Neuronal stem cell (in vitro differentiated cells): ENCODE results near the gene HS1BP3.

ENCODE experiments used
- DNase-seq: peaks from one replicate; pipeline ENCODE4 v3.0.0-alpha.2; 2013; ENCODE audit warnings: low spot score
- H2AFZ ChIP-seq: one replicate; pipeline ENCODE4 v1.6.1; 2013; ENCODE audit warnings: mild to moderate bottlenecking, low read length, inconsistent platforms
- H2AK5ac ChIP-seq: 2 replicates; pipeline ENCODE4 v1.6.1; 2013; ENCODE audit warnings: low read depth, mild to moderate bottlenecking, inconsistent platforms, low read length, moderate library complexity, mixed read lengths
- H2BK120ac ChIP-seq: 2 replicates; pipeline ENCODE4 v1.6.1; 2013; ENCODE audit warnings: low read depth, mild to moderate bottlenecking, inconsistent platforms, low read length, moderate library complexity, mixed read lengths
- H2BK12ac ChIP-seq: one replicate; pipeline ENCODE4 v1.6.1; 2013; ENCODE audit warnings: low read length, inconsistent platforms
- H2BK15ac ChIP-seq: 2 replicates; pipeline ENCODE4 v1.6.1; 2013; ENCODE audit warnings: mild to moderate bottlenecking, low read length, inconsistent platforms, mixed read lengths
- H2BK5ac ChIP-seq: one replicate; pipeline ENCODE4 v1.6.1; 2013; ENCODE audit warnings: inconsistent platforms, mild to moderate bottlenecking, low read length, moderate library complexity
- H3K14ac ChIP-seq: one replicate; pipeline ENCODE4 v1.6.1; 2013; ENCODE audit warnings: low read length, inconsistent platforms
- H3K18ac ChIP-seq: 2 replicates; pipeline ENCODE4 v1.6.1; 2013; ENCODE audit warnings: low read length, inconsistent platforms
- H3K23ac ChIP-seq: 2 replicates; pipeline ENCODE4 v1.6.1; 2013; ENCODE audit warnings: low read depth, mild to moderate bottlenecking, mixed read lengths, low read length, inconsistent platforms; ENCODE audit not compliant: poor library complexity
- H3K27ac ChIP-seq: replicated peaks from 3 replicates; pipeline ENCODE4 v1.5.1; 2013; ENCODE audit warnings: low read length, inconsistent platforms
- H3K27me3 ChIP-seq, 3 experiments: 2 replicates each; pipeline ENCODE4 v1.6.1; 2013; ENCODE audit warnings: low read length in 3 of 3, mild to moderate bottlenecking in 2 of 3, inconsistent platforms in 1 of 3, low read depth in 1 of 3, mixed read lengths in 1 of 3, moderate library complexity in 1 of 3; ENCODE audit not compliant: control insufficient read depth in 3 of 3, insufficient read depth in 3 of 3
- H3K36me3 ChIP-seq, 2 donors: replicated peaks in 1 of 2; 2 replicates each; pipeline ENCODE4 v1.6.1; 2013; ENCODE audit warnings: low read length in 2 of 2; ENCODE audit not compliant: control insufficient read depth in 2 of 2, insufficient read depth in 2 of 2
- H3K4ac ChIP-seq: 2 replicates; pipeline ENCODE4 v1.6.1; 2013; ENCODE audit warnings: inconsistent platforms, mild to moderate bottlenecking, low read length, moderate library complexity
- H3K4me1 ChIP-seq, 2 donors: 1 replicate in 1 of 2; 2 replicates in 1 of 2; pipeline ENCODE4 v1.6.1; 2013; ENCODE audit warnings: low read length in 2 of 2, low read depth in 1 of 2; ENCODE audit not compliant: control insufficient read depth in 2 of 2, insufficient read depth in 1 of 2
- H3K4me2 ChIP-seq: one replicate; pipeline ENCODE4 v1.6.1; 2013; ENCODE audit warnings: mild to moderate bottlenecking, low read length, inconsistent platforms; ENCODE audit not compliant: insufficient read depth, poor library complexity, severe bottlenecking
- H3K4me3 ChIP-seq, 2 donors: 2 replicates each; pipeline ENCODE4 v1.5.1; 2013; ENCODE audit warnings: low read length in 2 of 2, mild to moderate bottlenecking in 2 of 2, inconsistent platforms in 1 of 2, moderate library complexity in 1 of 2
- H3K79me1 ChIP-seq: one replicate; pipeline ENCODE4 v1.6.1; 2013; ENCODE audit warnings: low read depth, mild to moderate bottlenecking, inconsistent platforms, low read length, moderate library complexity
- H3K9ac ChIP-seq: one replicate; pipeline ENCODE4 v1.6.1; 2013; ENCODE audit warnings: mild to moderate bottlenecking, low read depth, low read length, inconsistent platforms; ENCODE audit not compliant: poor library complexity
- H3K9me3 ChIP-seq, 2 donors: replicated peaks in 1 of 2; 2 replicates each; pipeline versions ENCODE3 to v1.6.1; 2013; ENCODE audit warnings: low read length in 2 of 2, mild to moderate bottlenecking in 2 of 2, inconsistent platforms in 1 of 2, low read depth in 1 of 2, mixed read lengths in 1 of 2, moderate library complexity in 1 of 2; ENCODE audit not compliant: control insufficient read depth in 2 of 2, insufficient read depth in 1 of 2
- H4K8ac ChIP-seq: one replicate; pipeline ENCODE4 v1.6.1; 2013; ENCODE audit warnings: low read depth, mild to moderate bottlenecking, inconsistent platforms, low read length, moderate library complexity
- H4K91ac ChIP-seq: one replicate; pipeline ENCODE4 v1.6.1; 2013; ENCODE audit warnings: low read length, low read depth, mild to moderate bottlenecking, inconsistent platforms; ENCODE audit not compliant: poor library complexity
- WGBS, 2 donors: extraction: QIAGEN DNeasy Blood & Tissue Kit; methylation state at CpG; one replicate each; pipeline ENCODE4 v1.1.7; 2013; ENCODE audit warnings: missing lambda C conversion rate in 2 of 2, mixed read lengths in 1 of 2; ENCODE audit not compliant: insufficient read length in 2 of 2, insufficient replicate concordance in 1 of 2; ENCODE audit errors: extremely low coverage in 2 of 2; 5-methylcytosine and 5-hydroxymethylcytosine counted together

HS1BP3 gene

GRCh38 chr2:20625491-20626391, 25.2 kb downstream of the HS1BP3 start:
- Histone ChIP-seq H2BK120ac (peak overlapping the region; percentile 26), H2AK5ac (peak overlapping the region; percentile 2), H3K4ac (no peak overlapping the region), H4K8ac (no peak overlapping the region), H2AFZ (no peak overlapping the region), H2BK5ac (peak overlapping the region; percentile 61), H3K4me1 (peaks cover 0 to 13% of the 10 kb centered on the region in 2 donors), H3K9me3 (no peaks in the 10 kb centered on the region), H3K14ac (no peak overlapping the region), H3K36me3 (peaks cover 3 to 18% of the 10 kb centered on the region in 2 donors), H3K9ac (no peak overlapping the region), H4K91ac (no peak overlapping the region), H3K27me3 (no peaks in the 10 kb centered on the region), H2BK15ac (peak overlapping the region; percentile 24), H3K4me2 (no peak overlapping the region), H3K18ac (peak overlapping the region; percentile 41), H3K4me3 (no peak overlapping the region), H3K23ac (no peak overlapping the region), H2BK12ac (no peak overlapping the region), H3K27ac (no peak overlapping the region), H3K79me1 (no peaks in the 10 kb centered on the region)
- WGBS, 2 donors, result no CpG with 5 or more reads among the region's 19 CpGs
- no peak for DNase-seq

- Histone ChIP-seq H2BK5ac (no peak overlapping the region), H2AK5ac (no peak overlapping the region), H3K14ac (no peak overlapping the region), H3K4ac (no peak overlapping the region), H3K4me1 (peaks cover 0 to 13% of the 10 kb centered on the region in 2 donors), H3K9me3 (no peaks in the 10 kb centered on the region), H3K4me2 (no peak overlapping the region), H2BK15ac (no peak overlapping the region), H2AFZ (no peak overlapping the region), H2BK120ac (no peak overlapping the region), H3K4me3 (no peak overlapping the region), H3K18ac (peak overlapping the region; percentile 39), H3K9ac (no peak overlapping the region), H3K36me3 (peaks cover 3 to 23% of the 10 kb centered on the region in 2 donors), H3K27ac (no peak overlapping the region), H2BK12ac (no peak overlapping the region), H3K23ac (no peak overlapping the region), H4K8ac (no peak overlapping the region), H4K91ac (no peak overlapping the region), H3K79me1 (no peaks in the 10 kb centered on the region), H3K27me3 (no peaks in the 10 kb centered on the region)
- DNase-seq, result no peak
- no CpG with 5 or more reads among the region's 11 CpGs for WGBS, 2 donors
Measured at GRCh38 chr2:20624884-20625485, 25.9 kb downstream of the HS1BP3 start.

GRCh38 chr2:20624156-20624883, 26.6 kb downstream of the HS1BP3 start:
- H3K79me1 ChIP-seq, result no peaks in the 10 kb centered on the region
- H2BK5ac ChIP-seq, result no peak overlapping the region
- no peak overlapping the region for H2BK15ac ChIP-seq
- H3K18ac ChIP-seq, result peak overlapping the region; percentile 39
- H3K4ac ChIP-seq, result no peak overlapping the region
- peaks cover 0 to 13% of the 10 kb centered on the region in 2 donors for H3K4me1 ChIP-seq
- no peak overlapping the region for H2BK120ac ChIP-seq
- no peak overlapping the region for H4K8ac ChIP-seq
- no peak overlapping the region for H3K4me3 ChIP-seq
- no peak overlapping the region for H3K27ac ChIP-seq
- no peak for DNase-seq
- H2AFZ ChIP-seq, result no peak overlapping the region
- H3K27me3 ChIP-seq, result no peaks in the 10 kb centered on the region
- H4K91ac ChIP-seq, result no peak overlapping the region
- H3K36me3 ChIP-seq, result peaks cover 3 to 23% of the 10 kb centered on the region in 2 donors
- H2BK12ac ChIP-seq, result no peak overlapping the region
- no CpG with 5 or more reads among the region's 20 CpGs for WGBS, 2 donors
- no peak overlapping the region for H3K23ac ChIP-seq
- no peaks in the 10 kb centered on the region for H3K9me3 ChIP-seq
- H3K14ac ChIP-seq, result no peak overlapping the region
- no peak overlapping the region for H3K9ac ChIP-seq
- H2AK5ac ChIP-seq, result no peak overlapping the region
- H3K4me2 ChIP-seq, result no peak overlapping the region

GRCh38 chr2:20623741-20624155, 27.1 kb downstream of the HS1BP3 start:
- no peak overlapping the region for H3K14ac ChIP-seq
- no CpG with 5 or more reads among the region's 7 CpGs for whole genome bisulfite sequencing, 2 donors

More at GRCh38 chr2:20623741-20624155, 27.1 kb downstream of the HS1BP3 start:
- Histone ChIP-seq H2AFZ (no peak overlapping the region), H3K18ac (no peak overlapping the region), H4K8ac (no peak overlapping the region), H3K4ac (no peak overlapping the region), H4K91ac (no peak overlapping the region), H3K9me3 (no peaks in the 10 kb centered on the region), H2BK120ac (no peak overlapping the region), H3K27me3 (no peaks in the 10 kb centered on the region), H2BK5ac (no peak overlapping the region), H3K4me2 (no peak overlapping the region), H3K9ac (no peak overlapping the region), H2BK15ac (no peak overlapping the region), H2BK12ac (no peak overlapping the region), H3K27ac (no peak overlapping the region), H3K36me3 (peaks cover 3 to 23% of the 10 kb centered on the region in 2 donors), H2AK5ac (no peak overlapping the region), H3K4me1 (peaks cover 0 to 12% of the 10 kb centered on the region in 2 donors), H3K4me3 (no peak overlapping the region), H3K79me1 (no peaks in the 10 kb centered on the region), H3K23ac (no peak overlapping the region)
- DNase-seq, result no peak
